CD4-positive, alpha-beta T cell treated with Interleukin-21 for 1 hour (primary cell): Measurements from ENCODE around the gene IGSF8.
A peak's percentile ranks its signal among the peaks of the same experiment; 100 is the strongest.

Experiments used
- DNase-seq: peaks from one replicate; pipeline ENCODE4 v3.0.0-alpha.2; 2020

IGSF8 gene, protein sequence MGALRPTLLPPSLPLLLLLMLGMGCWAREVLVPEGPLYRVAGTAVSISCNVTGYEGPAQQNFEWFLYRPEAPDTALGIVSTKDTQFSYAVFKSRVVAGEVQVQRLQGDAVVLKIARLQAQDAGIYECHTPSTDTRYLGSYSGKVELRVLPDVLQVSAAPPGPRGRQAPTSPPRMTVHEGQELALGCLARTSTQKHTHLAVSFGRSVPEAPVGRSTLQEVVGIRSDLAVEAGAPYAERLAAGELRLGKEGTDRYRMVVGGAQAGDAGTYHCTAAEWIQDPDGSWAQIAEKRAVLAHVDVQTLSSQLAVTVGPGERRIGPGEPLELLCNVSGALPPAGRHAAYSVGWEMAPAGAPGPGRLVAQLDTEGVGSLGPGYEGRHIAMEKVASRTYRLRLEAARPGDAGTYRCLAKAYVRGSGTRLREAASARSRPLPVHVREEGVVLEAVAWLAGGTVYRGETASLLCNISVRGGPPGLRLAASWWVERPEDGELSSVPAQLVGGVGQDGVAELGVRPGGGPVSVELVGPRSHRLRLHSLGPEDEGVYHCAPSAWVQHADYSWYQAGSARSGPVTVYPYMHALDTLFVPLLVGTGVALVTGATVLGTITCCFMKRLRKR

DNA sequence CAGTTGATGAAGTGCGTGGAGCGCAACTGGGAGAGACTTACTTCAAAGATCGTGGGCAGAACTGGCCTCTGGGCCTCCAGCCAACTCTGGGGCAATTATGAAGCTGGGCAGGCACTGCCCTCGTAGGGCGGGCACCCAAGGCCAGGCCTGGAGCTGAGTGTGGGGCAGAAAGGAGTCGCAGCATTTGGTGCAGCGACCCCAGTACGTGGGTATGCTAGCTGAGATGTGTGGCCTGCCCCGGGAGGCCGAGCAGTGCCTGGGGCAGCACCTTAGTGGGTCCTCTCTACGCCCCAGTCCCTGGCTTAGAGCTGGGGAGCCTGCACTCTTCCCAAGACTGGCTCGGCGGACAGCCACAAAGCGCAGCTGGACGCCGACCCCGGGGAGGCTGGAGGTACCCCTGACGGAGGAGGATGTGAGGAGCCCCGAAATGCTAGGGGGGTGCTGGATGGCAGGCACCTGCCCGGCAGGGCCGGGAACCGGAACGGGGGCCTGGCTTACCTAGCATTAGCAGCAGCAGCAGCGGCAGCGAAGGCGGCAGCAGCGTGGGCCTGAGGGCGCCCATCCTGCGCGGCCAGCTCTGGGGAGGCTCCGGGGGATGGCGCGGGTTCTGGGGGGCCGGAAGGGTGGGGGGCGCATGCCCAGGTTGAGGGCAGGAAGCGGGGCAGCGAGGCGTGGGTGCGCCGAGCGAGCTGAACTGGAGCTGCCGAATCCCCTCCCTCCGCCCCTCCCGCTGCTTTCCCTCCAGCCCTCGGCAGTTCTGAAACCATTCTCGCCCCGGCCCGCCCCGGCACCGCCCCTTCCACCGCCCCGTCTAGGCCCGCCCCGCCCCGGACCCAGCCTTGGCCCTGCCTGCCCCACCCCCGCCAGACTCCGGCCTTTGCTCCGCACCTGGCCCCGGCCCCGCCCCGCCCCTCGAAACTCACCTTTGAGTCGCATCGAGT lies at the start of gene IGSF8:
TSS of gene IGSF8 (minus strand) at position 709 of the 941 bp plus-strand sequence. CDS start at position 562, 147 bp downstream.
- DNase-seq, result peak; percentile 94

DNA sequence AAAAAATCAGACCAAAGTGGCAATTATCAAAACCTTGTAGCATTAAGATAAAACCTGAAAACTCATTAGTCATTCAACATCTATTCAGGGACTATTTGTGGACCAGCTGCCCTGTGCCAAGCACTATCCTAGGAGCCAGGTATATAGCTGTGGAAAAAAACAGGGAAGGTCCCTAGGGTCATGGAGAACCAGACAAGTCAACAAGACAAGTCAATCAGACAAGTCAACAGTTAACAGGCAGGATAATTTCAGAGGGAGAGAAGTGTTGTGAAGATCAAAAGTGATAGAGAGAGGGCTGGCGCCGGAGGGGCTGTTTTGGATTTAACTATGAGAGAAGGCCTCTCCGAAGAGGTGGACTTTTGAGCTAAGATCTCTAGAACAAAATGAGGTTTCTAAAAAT lies 49.7 kb upstream of the IGSF8 start:
- DNase-seq, result no peak

- no peak for DNase-seq
Measured at GRCh38 chr1:160146107-160146506, 47.7 kb upstream of the IGSF8 start.

GRCh38 chr1:160144921-160145320 lies 46.5 kb upstream of the IGSF8 start:
- no peak for DNase-seq

DNA sequence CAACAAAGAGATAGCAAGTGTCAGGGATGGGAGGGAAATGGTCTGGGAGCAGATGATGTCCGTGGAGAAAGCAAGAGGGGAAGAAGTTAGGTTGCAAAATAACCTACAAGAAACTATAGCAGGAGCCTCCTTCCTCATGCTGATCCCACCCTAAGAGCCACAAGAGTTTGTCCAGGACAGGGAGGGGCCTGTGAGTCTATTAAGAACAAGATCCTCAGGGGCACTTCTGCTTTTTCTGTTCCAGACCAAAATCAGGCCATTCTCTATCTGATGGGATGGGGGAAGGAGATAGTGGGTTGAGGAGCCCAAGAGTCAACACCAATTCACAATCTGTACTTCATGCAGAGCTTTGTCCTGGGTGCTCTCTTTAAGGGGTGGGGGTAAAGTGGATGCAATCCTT lies 45.3 kb upstream of the IGSF8 start:
- no peak for DNase-seq

- DNase-seq, result no peak
Measured at GRCh38 chr1:160139840-160140239, 41.4 kb upstream of the IGSF8 start.

DNA sequence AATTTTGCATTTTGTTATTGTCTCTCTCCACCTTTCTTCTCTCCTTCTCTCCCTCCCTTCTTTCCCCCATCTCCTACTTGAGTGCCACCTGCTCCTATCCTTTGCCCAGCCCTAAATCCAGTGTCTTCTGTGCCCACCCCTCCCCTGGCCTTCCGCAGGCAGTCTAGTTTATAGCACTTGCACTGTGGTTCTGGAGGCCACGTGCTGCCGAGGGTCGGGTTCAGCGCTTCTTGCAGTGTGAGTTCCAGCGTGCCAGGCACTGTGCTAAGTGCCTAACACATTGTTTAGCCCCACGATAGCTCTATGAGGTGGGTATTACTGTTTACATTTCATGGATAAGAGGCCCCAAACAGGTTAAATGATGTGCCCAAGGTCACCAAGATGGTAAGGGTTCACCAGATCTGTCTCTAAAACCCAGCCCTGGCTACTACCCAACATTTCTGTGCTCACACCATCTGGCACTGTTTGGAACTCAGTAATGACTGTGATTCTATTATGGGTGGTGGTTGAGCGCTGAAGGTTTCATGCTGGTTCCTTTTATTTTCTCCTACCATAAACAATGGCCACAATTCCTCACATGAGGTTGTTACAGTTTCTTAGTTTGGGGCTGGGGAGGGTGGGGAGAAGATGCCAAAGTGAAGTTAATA lies 38.9 kb upstream of the IGSF8 start:
- no peak for DNase-seq

- DNase-seq, result no peak
Measured at GRCh38 chr1:160136926-160137200, 38.4 kb upstream of the IGSF8 start.

- no peak for DNase-seq
Measured at GRCh38 chr1:160136121-160136925, 37.9 kb upstream of the IGSF8 start.

GRCh38 chr1:160134791-160135572 lies 36.6 kb upstream of the IGSF8 start:
- no peak for DNase-seq

GRCh38 chr1:160133990-160134770 lies 35.8 kb upstream of the IGSF8 start:
- DNase-seq, result no peak

DNA sequence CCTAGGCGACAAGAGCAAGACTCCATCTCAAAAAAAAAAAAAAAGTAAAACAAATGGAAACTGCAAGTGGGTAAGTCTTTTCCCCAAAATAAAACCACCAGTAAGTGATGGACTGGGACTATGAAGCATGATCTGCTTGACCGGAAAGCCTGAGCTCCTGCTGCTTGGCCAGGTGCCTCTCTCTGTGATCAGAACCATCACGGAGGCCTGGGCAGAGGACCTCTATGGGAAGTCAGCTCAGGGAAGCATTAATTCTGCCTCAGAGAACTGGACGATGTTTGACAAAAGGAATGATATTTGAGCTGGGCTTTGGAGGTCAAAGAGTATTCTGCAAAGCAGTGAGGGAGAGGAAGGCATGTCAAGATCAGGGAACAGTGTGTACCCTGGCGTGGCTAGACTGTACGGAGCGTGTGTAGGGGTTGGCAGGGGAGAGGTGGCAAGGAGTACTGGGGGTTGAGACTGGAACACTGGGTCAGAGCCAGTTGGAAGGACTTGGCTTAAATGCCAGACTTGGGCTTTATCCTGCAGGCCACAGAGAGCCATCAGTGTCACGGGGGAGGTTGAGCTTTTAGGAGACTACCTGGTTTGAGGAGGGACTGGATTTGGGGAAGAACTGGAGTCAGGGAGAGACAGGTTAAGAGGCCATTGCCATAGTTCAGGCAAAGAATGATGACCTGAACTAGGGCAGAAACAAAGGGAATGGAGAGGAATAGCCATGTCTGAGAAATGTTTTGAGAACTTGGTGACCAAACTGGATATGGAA lies 33.6 kb upstream of the IGSF8 start:
- no peak for DNase-seq

- no peak for DNase-seq
Measured at GRCh38 chr1:160130939-160131338, 32.5 kb upstream of the IGSF8 start.

- DNase-seq, result no peak
Measured at GRCh38 chr1:160130486-160130885, 32.1 kb upstream of the IGSF8 start.

DNA sequence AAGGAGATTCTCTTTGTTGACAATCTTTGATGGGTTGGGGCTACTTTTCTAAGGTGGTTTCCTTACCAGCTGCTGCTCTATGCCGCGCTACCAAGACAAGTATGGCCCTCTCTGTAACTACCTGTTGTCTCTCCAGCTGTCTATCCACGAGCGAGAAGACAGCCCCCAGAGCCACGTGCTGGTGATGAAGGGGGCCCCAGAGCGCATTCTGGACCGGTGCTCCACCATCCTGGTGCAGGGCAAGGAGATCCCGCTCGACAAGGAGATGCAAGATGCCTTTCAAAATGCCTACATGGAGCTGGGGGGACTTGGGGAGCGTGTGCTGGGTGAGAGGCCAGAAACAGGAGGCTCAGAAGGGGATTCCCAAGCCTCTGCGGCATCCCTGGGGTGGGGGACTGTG lies 31.5 kb upstream of the IGSF8 start:
- DNase-seq, result no peak

- DNase-seq, result no peak
Measured at GRCh38 chr1:160129558-160129957, 31.1 kb upstream of the IGSF8 start.

GRCh38 chr1:160129046-160129445 lies 30.6 kb upstream of the IGSF8 start:
- DNase-seq, result no peak

GRCh38 chr1:160128636-160129035 lies 30.2 kb upstream of the IGSF8 start:
- no peak for DNase-seq

GRCh38 chr1:160127865-160128523 lies 29.6 kb upstream of the IGSF8 start:
- no peak for DNase-seq
